NAMALWA (cell line): ENCODE measurements around the gene WDR38.
A peak's percentile ranks its signal among the peaks of the same experiment; 100 is the strongest.

Source experiments
- DNase-seq: peaks from one replicate; pipeline ENCODE4 v3.0.0-alpha.2; 2015; ENCODE audit warnings: low spot score

The WDR38 gene

GRCh38 chr9:124852829-124853531 lies at the start of gene WDR38:
TSS of gene WDR38 (plus strand) at chr9:124853460. CDS start at chr9:124853532, 72 bp downstream.
- DNase-seq, result peak; percentile 83

GRCh38 chr9:124803911-124804310 lies 49.3 kb upstream of the WDR38 start:
- DNase-seq, result no peak

GRCh38 chr9:124805186-124805585 lies 48.1 kb upstream of the WDR38 start:
- no peak for DNase-seq

- no peak for DNase-seq
These were observed 44.9 kb upstream of the WDR38 start for GRCh38 chr9:124808246-124808956.

GRCh38 chr9:124809211-124809610 lies 44.0 kb upstream of the WDR38 start:
- no peak for DNase-seq

GRCh38 chr9:124809741-124810500 lies 43.3 kb upstream of the WDR38 start:
- DNase-seq, result no peak

GRCh38 chr9:124810663-124811355 lies 42.5 kb upstream of the WDR38 start:
- DNase-seq, result no peak

- DNase-seq, result no peak
These were observed 40.8 kb upstream of the WDR38 start for GRCh38 chr9:124812441-124812876.

- no peak for DNase-seq
These were observed 40.2 kb upstream of the WDR38 start for GRCh38 chr9:124813041-124813440.

- no peak for DNase-seq
These were observed 39.6 kb upstream of the WDR38 start for GRCh38 chr9:124813501-124814163.

GRCh38 chr9:124814164-124814535 lies 39.1 kb upstream of the WDR38 start:
- no peak for DNase-seq

GRCh38 chr9:124815601-124816000 lies 37.7 kb upstream of the WDR38 start:
- DNase-seq, result no peak

- DNase-seq, result no peak
These were observed 34.6 kb upstream of the WDR38 start for GRCh38 chr9:124818431-124819281.

GRCh38 chr9:124820698-124821623 lies 32.3 kb upstream of the WDR38 start:
- DNase-seq, result no peak

- no peak for DNase-seq
These were observed 24.5 kb upstream of the WDR38 start for GRCh38 chr9:124828489-124829333.

GRCh38 chr9:124829334-124829669 lies 24.0 kb upstream of the WDR38 start:
- no peak for DNase-seq

- DNase-seq, result no peak
These were observed 22.7 kb upstream of the WDR38 start for GRCh38 chr9:124830593-124830992.

GRCh38 chr9:124831642-124832364 lies 21.5 kb upstream of the WDR38 start:
- no peak for DNase-seq
